Measurements from ENCODE around the gene HDC.

HDC gene

GRCh38 chr15:50265620-50266019 lies at the start of gene HDC:
Gene HDC, minus strand, starts transcription at chr15:50265726. Its CDS starts 103 bp downstream, at chr15:50265623.
- no peak for DNase-seq

DNA sequence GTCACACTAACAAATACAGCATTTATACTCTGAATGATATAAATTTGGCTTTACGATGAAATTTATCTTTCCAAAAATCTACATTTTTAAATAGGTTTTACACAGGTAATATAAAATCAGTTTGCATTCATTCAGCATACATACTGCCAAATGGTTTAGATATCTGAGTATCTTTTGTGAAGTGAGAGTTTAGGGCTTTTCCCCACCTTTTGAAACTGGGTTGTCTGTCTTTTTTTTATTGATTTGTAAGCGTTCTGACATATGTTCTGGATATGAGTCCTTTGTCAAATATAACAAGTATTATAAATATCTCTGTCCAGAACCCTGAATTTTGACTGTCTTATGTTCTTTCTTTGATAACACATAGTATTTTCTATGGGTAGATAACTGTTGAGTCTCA lies 47.1 kb upstream of the HDC start:
- DNase-seq, result no peak

DNA sequence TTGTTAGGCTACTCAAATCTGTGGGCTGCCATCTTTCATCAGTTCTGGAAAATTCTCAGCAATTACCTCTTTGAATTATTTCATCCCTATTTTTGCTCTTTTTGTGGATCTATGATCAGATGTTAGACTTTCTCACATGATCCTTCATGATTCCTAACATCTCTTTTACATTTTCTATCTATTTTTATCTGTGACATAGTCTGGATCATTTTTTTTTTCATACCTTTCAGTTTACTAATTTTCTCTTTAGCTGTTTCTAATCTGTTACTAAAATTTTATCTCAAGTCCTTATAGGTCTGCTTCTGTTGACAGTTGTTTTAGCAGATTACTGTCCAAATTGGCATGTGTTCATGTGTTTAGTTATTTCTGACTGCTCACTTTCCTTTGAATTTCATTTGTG lies 42.3 kb upstream of the HDC start:
- no peak for DNase-seq

DNA sequence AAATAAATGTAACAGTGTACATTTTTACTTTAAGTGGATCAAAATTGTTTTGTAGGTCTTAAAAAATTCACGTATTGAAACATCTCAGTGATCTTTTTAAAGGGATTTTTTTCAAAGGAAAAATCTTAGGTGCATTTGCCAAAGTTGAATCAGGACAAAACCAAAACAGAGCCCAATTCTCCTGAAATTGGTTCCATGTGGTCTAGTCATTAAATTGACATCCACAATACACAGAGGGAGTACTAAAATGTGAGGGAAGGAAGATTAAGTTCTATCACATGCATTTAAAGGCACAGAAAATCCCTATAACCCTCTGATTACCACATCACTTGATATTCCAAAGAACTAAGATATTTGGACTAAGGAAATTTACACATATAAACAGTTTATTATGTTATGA lies 39.3 kb upstream of the HDC start:
- no peak for DNase-seq

- DNase-seq, result no peak
These were observed 37.1 kb upstream of the HDC start for GRCh38 chr15:50302581-50302980.

- no peak for DNase-seq
These were observed 32.8 kb upstream of the HDC start for GRCh38 chr15:50298340-50298739.

- DNase-seq, result no peak
These were observed 30.4 kb upstream of the HDC start for GRCh38 chr15:50295966-50296365.

- DNase-seq, result no peak
These were observed 24.2 kb upstream of the HDC start for GRCh38 chr15:50289749-50290148.

- no peak for DNase-seq
These were observed 22.0 kb upstream of the HDC start for GRCh38 chr15:50287324-50288116.

DNA sequence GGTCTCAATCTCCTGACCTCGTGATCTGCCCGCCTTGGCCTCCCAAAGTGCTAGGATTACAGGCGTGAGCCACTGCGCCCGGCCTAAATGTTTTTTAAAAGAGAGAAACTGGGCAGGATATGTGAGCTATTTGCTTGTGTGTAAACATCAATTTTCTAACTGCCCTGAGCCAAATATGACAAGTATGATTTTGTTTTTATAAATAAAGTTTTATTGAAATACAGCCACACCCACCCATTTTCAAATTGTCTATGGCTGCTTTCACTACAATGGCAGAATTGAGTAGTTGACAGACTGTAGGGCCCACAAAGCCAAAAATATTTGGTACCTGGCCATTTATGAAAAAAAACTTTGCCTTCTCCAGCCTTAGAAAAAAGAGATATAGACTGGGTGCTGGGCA lies 15.9 kb upstream of the HDC start:
- DNase-seq, result no peak

DNA sequence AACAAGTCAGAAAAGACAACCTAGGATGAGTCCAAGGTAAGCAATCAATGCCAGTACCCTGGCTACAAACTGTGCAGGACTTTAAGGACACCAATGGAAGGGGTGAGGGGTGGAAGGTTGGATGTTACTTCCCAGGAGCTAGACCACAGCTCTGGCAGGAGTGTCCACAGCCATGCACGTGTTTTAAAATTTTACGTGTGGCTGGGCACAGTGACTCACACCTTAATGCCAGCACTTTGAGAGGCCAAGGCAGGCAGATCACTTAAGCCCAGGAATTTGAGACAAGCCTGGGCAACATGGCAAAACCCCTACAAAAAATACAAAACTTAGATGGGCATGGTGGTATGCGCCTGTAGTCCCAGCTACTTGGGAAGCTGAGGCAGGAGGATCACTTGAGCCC lies 14.7 kb upstream of the HDC start:
- DNase-seq, result no peak

GRCh38 chr15:50278496-50278895 lies 13.0 kb upstream of the HDC start:
- DNase-seq, result no peak

- no peak for DNase-seq
These were observed 11.8 kb upstream of the HDC start for GRCh38 chr15:50277370-50277769.

GRCh38 chr15:50275908-50276307 lies 10.4 kb upstream of the HDC start:
- DNase-seq, result no peak

GRCh38 chr15:50275091-50275490 lies 9.6 kb upstream of the HDC start:
- no peak for DNase-seq

- no peak for DNase-seq
These were observed 2.1 kb upstream of the HDC start for GRCh38 chr15:50267577-50267976.

DNA sequence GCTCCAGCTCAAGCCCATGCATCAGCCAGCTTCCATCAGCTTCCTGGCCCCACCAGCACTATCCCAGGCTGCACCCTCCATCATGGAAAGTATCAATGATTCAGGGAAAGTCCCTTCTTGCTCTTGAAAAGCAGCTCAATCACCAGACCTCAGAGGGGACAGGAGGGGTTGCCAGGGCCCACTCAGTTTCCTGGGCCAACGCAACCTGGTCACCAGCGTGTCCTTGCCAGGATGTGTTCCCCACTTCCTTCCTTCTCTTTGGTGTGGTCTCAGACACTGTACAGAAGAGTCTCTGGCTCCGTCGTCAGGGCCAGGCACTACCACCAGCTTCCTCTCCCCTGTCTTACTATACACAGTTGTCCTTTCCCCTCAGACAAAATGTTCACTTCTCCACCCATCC lies 3.0 kb downstream of the HDC start:
- DNase-seq, result no peak

GRCh38 chr15:50261981-50262380 lies 3.5 kb downstream of the HDC start:
- no peak for DNase-seq

- DNase-seq, result no peak
These were observed 4.5 kb downstream of the HDC start for GRCh38 chr15:50260969-50261496.

DNA sequence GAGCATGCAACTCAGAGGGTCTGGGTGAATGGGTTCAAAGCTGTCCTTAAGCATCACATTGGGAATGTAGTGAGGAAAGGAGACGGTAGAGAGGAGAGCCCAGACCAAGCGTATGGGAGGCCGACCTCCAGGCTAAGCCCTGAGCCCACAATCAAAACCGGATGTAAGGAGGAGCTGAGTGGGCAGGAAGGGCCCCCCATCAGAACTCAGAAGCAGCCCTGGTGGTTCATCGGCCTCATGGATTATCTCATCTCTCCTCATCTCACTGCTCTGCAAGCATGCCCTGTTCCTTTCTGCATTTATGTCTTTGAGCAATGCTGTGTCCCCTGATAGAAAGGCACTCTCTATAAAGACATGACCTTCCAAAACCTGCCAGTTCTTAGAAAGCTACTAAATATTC lies 6.2 kb downstream of the HDC start:
- DNase-seq, result no peak

- DNase-seq, result no peak
These were observed 7.6 kb downstream of the HDC start for GRCh38 chr15:50257924-50258323.

GRCh38 chr15:50257332-50257731 lies 8.2 kb downstream of the HDC start:
- DNase-seq, result no peak

DNA sequence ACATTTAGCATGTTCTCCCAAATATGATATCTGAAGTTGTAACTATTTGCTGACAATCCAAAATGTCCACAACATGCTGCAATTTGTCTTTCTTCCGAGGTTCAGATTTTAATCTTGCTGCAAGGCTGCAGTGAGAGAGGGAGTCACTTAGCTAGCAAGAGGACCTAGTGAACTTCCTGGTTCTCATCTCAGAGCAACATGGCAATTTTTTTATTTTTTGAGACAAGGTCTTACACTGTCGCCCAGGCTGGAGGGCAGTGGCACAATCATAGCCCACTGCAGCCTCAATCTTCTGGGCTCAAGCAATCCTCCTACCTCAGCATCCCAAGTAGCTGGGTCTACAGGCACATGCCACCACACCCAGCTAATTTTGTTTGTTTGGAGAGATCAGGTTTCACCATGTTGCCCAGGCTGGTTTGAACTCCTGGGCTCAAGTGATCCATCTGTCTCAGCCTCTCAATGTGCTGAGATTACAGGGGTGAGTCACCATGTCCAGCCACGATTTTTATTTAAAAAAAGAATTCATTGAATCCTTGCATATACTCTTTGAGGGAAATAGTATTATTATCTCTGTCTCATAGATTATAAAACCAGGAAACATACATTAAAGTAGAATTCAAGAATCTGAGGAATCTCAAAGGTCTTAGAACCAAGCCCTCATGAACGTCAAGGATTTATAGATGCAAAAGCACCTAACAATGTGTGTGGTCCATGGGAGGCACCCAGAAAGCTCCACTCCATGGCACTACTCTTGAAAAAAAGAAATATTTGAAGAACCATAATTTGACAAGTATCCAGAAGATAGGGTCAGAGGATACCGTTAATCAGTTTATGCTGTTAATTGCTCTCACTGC lies 9.1 kb downstream of the HDC start:
- DNase-seq, result no peak

GRCh38 chr15:50252556-50252955 lies 13.0 kb downstream of the HDC start:
- DNase-seq, result no peak
